Caco-2 (cell line): ENCODE data around the gene SLC44A2. TPM values are rescaled to one million over a fixed set of nuclear protein-coding genes. Genes with fewer than 3 reads are reported as not detected.

ENCODE experiments used
- BruUV-seq: library from RNA; stranded (reverse); fragments of 400-500 nt; replicated peaks from 2 replicates; lab custom pipeline; 2021; lab: Mats Ljungman, UMichigan
- CTCF ChIA-PET: fragments of 300-600 bp; sonication (Branson Sonifier 250); formaldehyde crosslinking; loops from one replicate; lab custom pipeline; 2022; ENCODE audit warnings: antibody characterized with exemption; lab: Charles Lee
- POLR2A ChIA-PET: fragments of 300-600 bp; sonication (Branson Sonifier 250); formaldehyde crosslinking; loops from one replicate; lab custom pipeline; 2022; ENCODE audit warnings: antibody characterized with exemption; lab: Charles Lee
- DNase-seq, 2 experiments: peaks; one replicate each; pipeline versions ENCODE4 v3.0.0 to v3.0.0-alpha.2; 2020 to 2022
- H3K27me3 ChIP-seq: replicated peaks from 2 replicates; pipeline ENCODE4 v1.6.0; 2011; ENCODE audit warnings: low read length; ENCODE audit not compliant: control insufficient read depth, insufficient read depth
- H3K36me3 ChIP-seq: 2 replicates; pipeline ENCODE4 v1.5.1; 2011; ENCODE audit warnings: low read length; ENCODE audit not compliant: control insufficient read depth, insufficient read depth
- H3K4me1 ChIP-seq: fragments of 250-450 bp; sonication (Bioruptor Pico); 2 replicates; pipeline ENCODE4 v1.5.1; 2020; ENCODE audit warnings: mild to moderate bottlenecking
- H3K4me3 ChIP-seq: 2 replicates; pipeline ENCODE4 v1.5.1; 2011; ENCODE audit warnings: low read depth, mild to moderate bottlenecking, control low read depth, low read length
- H3K9me3 ChIP-seq: fragments of 250-450 bp; sonication (Bioruptor Pico); 2 replicates; pipeline ENCODE4 v1.5.1; 2020; ENCODE audit warnings: mild to moderate bottlenecking, moderate library complexity
- H3K27ac Mint-ChIP-seq: one replicate; pipeline ENCODE4 v1.8.0; 2022; ENCODE audit warnings: mixed read lengths; ENCODE audit not compliant: unreplicated experiment
- H3K27me3 Mint-ChIP-seq: one replicate; pipeline ENCODE4 v1.8.0; 2022; ENCODE audit warnings: mixed read lengths; ENCODE audit not compliant: insufficient read depth, unreplicated experiment
- H3K36me3 Mint-ChIP-seq: one replicate; pipeline ENCODE4 v1.8.0; 2022; ENCODE audit warnings: mild to moderate bottlenecking, mixed read lengths; ENCODE audit not compliant: insufficient read depth, unreplicated experiment
- H3K4me1 Mint-ChIP-seq: one replicate; pipeline ENCODE4 v1.8.0; 2022; ENCODE audit warnings: low read depth, mixed read lengths; ENCODE audit not compliant: unreplicated experiment
- H3K4me3 Mint-ChIP-seq: one replicate; pipeline ENCODE4 v1.8.0; 2022; ENCODE audit warnings: mild to moderate bottlenecking, moderate library complexity, mixed read lengths; ENCODE audit not compliant: unreplicated experiment
- H3K9me3 Mint-ChIP-seq: one replicate; pipeline ENCODE4 v1.8.0; 2022; ENCODE audit warnings: mixed read lengths; ENCODE audit not compliant: unreplicated experiment
- CTCF ChIP-seq, 2 experiments: fragments of 200-600 bp in 1 of 2; IDR thresholded peaks; 1 replicate in 1 of 2; 2 replicates in 1 of 2; pipeline versions ENCODE4 v1.5.1 to v1.8.0; 2011 to 2022; ENCODE audit warnings: antibody characterized with exemption in 1 of 2, control low read depth in 1 of 2, inconsistent platforms in 1 of 2, low read depth in 1 of 2, low read length in 1 of 2, mild to moderate bottlenecking in 1 of 2, moderate library complexity in 1 of 2; ENCODE audit not compliant: insufficient read depth in 1 of 2, severe bottlenecking in 1 of 2, unreplicated experiment in 1 of 2
- intact Hi-C: fragments of 100-400 bp; cut with micrococcal nuclease; formaldehyde crosslinking; loops from one replicate; pipeline ENCODE4 v1.10.0; 2022; ENCODE audit not compliant: unreplicated experiment
- total RNA-seq: library from RNA; stranded (reverse); gene quantifications from 2 replicates; pipeline ENCODE4 v1.2.3, GENCODE V29; 2022

SLC44A2 gene
- total RNA-seq, 1 experiment from 2014 or later: 119 TPM

GRCh38 chr19:10648360-10648759 is 23.0 kb downstream of the SLC44A2 start:
- peaks cover 6% of the 10 kb centered on the region for H3K4me1 ChIP-seq
- H3K9me3 ChIP-seq: no peaks in the 10 kb centered on the region
- no peak for TF ChIP-seq CTCF (IDR thresholded peaks at IDR 0.05; ENCODE audit: insufficient read depth in 1 of 2, low read depth in 1 of 2, low read length in 1 of 2, severe bottlenecking in 1 of 2, unreplicated experiment in 1 of 2)
- H3K27me3 ChIP-seq: no peaks in the 10 kb centered on the region
- H3K36me3 ChIP-seq: peaks cover 2% of the 10 kb centered on the region; the same call in 1 of the 2 replicates
- intact Hi-C loops: no loop called here
- H3K4me3 ChIP-seq: no peak overlapping the region
- no peak overlapping the region for H3K27ac Mint-ChIP-seq
- BruUV-seq: no TSS peak
- no peaks in the 10 kb centered on the region for H3K4me1 Mint-ChIP-seq
- no peaks in the 10 kb centered on the region for H3K9me3 Mint-ChIP-seq
- no peak overlapping the region for H3K4me3 Mint-ChIP-seq
- ChIA-PET POLR2A (interaction anchor here (0.7 kb wide), 1 partner anchor 23 kb away, joined by 5 read pairs; the partner anchor contains the start of gene SLC44A2), CTCF (no interaction called here)
- no peak for DNase-seq
- H3K36me3 Mint-ChIP-seq: peaks cover 21% of the 10 kb centered on the region
- H3K27me3 Mint-ChIP-seq: no peaks in the 10 kb centered on the region

- intact Hi-C loops: loop anchor here (5.0 kb wide), 1 partner anchor 85 kb away; the partner anchor contains the start of genes CDKN2D and KRI1
- ChIA-PET CTCF (no interaction called here), POLR2A (interaction anchor here (0.6 kb wide), 2 partner anchors 55 to 318 kb away, joined by 3 read pairs; no protein-coding TSS in a partner anchor)
- H3K9me3 ChIP-seq: no peaks in the 10 kb centered on the region
- no peak overlapping the region for H3K27ac Mint-ChIP-seq
- H3K36me3 Mint-ChIP-seq: peaks cover 44% of the 10 kb centered on the region
- BruUV-seq: no TSS peak
- H3K4me3 Mint-ChIP-seq: no peak overlapping the region
- H3K4me1 ChIP-seq: no peaks in the 10 kb centered on the region
- peaks cover 6% of the 10 kb centered on the region for H3K4me1 Mint-ChIP-seq
- H3K36me3 ChIP-seq: peaks cover 2% of the 10 kb centered on the region; the same call in 1 of the 2 replicates
- no peaks in the 10 kb centered on the region for H3K27me3 Mint-ChIP-seq
- H3K9me3 Mint-ChIP-seq: no peaks in the 10 kb centered on the region
- no peak for DNase-seq
- no peak for TF ChIP-seq CTCF (IDR thresholded peaks at IDR 0.05; ENCODE audit: insufficient read depth in 1 of 2, low read depth in 1 of 2, low read length in 1 of 2, severe bottlenecking in 1 of 2, unreplicated experiment in 1 of 2)
- H3K4me3 ChIP-seq: no peak overlapping the region
- no peaks in the 10 kb centered on the region for H3K27me3 ChIP-seq
These were observed 26.5 kb downstream of the SLC44A2 start for GRCh38 chr19:10651851-10652250.

- intact Hi-C loops: loop anchor here (5.0 kb wide), 1 partner anchor 86 kb away; the partner anchor contains the start of genes CDKN2D and KRI1
- peak overlapping the region; percentile 87 for H3K4me3 Mint-ChIP-seq
- ChIA-PET CTCF (no interaction called here), POLR2A (interaction anchor here (1.0 kb wide), 1 partner anchor 9 kb away, joined by 4 read pairs; no protein-coding TSS in a partner anchor)
- peaks cover 2% of the 10 kb centered on the region; the same call in 1 of the 2 replicates for H3K36me3 ChIP-seq
- BruUV-seq: TSS peak; percentile 87
- peaks cover 58% of the 10 kb centered on the region for H3K36me3 Mint-ChIP-seq
- H3K4me1 ChIP-seq: peaks cover 4% of the 10 kb centered on the region
- H3K9me3 Mint-ChIP-seq: no peaks in the 10 kb centered on the region
- no peak for DNase-seq
- peaks cover 6% of the 10 kb centered on the region for H3K4me1 Mint-ChIP-seq
- no peaks in the 10 kb centered on the region for H3K27me3 Mint-ChIP-seq
- H3K27ac Mint-ChIP-seq: peak overlapping the region; percentile 98
- H3K4me3 ChIP-seq: peak overlapping the region; percentile 55
- TF ChIP-seq CTCF (IDR thresholded peaks at IDR 0.05; ENCODE audit: insufficient read depth in 1 of 2, low read depth in 1 of 2, low read length in 1 of 2, severe bottlenecking in 1 of 2, unreplicated experiment in 1 of 2): no peak
- no peaks in the 10 kb centered on the region for H3K27me3 ChIP-seq
- H3K9me3 ChIP-seq: no peaks in the 10 kb centered on the region
These were observed 28.1 kb downstream of the SLC44A2 start for GRCh38 chr19:10653482-10653731.
